LHCN-M2 (cell line): ENCODE measurements around the gene CACNB1. TPM values are rescaled to one million over a fixed set of nuclear protein-coding genes. Genes with fewer than 3 reads are reported as not detected.

Source experiments
- DNase-seq: peaks from one replicate; pipeline ENCODE4 v3.0.0-alpha.2; 2012; ENCODE audit warnings: low read depth
- polyA plus RNA-seq: library from polyadenylated mRNA; unstranded; fragments of >200 nt; gene quantifications from one replicate; pipeline ENCODE4 v1.2.1, GENCODE V29; 2012; ENCODE audit warnings: missing spikeins
- total RNA-seq: library from RNA; depleted of rRNA; stranded (reverse); fragments of >200 nt; gene quantifications from 2 replicates; pipeline ENCODE4 v1.2.3, GENCODE V29; 2014; rRNA removed

Gene CACNB1
- 3.8 and 4.0 TPM in 2 replicates for total RNA-seq
- polyA plus RNA-seq, result 6.6 TPM

DNA sequence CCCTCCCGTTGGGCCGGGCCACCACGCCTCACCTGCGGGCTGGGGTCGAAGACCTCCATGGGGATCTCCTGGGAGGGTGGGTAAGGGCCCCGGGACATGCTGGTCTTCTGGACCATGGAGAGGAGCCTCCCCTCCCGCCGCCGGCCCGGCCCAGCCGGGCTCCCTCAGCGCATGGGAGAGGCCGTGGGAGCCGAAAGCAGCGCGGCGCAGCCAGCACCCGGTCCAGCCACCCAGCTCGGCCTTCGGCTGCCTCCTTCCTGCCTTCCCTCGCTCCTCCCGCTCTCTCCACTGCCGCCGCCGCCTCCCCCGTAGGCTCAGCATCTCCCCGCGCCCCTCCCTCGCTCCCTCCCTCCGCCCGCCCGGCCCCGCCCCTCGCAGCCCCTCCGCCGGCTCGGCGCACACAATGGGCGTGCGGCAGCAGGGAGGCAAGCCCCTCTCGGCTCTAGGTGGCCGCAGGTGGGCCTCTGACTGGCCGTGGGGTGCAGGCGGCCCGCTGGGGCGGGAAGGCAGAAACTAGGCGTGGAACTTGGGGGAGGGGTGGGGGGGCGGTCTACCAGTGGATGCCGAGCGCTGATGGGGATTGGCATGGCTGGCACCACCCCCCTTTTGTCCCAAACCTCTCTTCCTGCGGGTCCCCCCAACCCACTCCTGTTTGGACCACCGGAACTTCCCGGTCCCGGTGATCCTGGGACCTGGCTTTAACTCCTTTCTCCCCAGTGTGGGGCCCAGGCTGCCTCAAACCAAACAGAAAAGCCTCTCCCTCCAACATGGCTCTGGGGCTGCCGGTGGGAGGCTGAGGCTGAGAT is at the start of gene CACNB1:
Gene CACNB1 (minus strand): TSS at position 290 of the 806 bp plus-strand sequence. CDS start 174 bp downstream, at position 116.
- DNase-seq, result peak; percentile 71

DNA sequence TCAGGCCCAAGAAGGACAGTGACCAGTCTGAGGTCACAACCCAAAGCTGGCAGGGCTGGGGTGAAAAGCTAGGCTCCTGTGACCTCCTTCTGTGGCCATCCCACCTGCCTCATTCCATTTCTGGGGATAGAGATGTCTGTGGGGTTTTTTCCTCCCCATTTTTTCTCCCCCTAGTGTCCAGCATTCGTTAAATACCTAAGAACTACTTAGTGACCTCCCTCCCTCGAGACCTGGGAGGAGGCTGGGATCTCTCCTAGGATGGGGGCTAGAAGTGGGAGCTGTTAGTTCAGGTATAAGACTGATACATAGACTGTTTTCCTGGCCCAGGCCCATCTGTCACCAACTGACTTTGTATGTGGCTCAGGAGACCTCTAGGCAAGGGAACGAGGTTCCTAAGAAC is 48.8 kb upstream of the CACNB1 start:
- DNase-seq, result no peak

DNA sequence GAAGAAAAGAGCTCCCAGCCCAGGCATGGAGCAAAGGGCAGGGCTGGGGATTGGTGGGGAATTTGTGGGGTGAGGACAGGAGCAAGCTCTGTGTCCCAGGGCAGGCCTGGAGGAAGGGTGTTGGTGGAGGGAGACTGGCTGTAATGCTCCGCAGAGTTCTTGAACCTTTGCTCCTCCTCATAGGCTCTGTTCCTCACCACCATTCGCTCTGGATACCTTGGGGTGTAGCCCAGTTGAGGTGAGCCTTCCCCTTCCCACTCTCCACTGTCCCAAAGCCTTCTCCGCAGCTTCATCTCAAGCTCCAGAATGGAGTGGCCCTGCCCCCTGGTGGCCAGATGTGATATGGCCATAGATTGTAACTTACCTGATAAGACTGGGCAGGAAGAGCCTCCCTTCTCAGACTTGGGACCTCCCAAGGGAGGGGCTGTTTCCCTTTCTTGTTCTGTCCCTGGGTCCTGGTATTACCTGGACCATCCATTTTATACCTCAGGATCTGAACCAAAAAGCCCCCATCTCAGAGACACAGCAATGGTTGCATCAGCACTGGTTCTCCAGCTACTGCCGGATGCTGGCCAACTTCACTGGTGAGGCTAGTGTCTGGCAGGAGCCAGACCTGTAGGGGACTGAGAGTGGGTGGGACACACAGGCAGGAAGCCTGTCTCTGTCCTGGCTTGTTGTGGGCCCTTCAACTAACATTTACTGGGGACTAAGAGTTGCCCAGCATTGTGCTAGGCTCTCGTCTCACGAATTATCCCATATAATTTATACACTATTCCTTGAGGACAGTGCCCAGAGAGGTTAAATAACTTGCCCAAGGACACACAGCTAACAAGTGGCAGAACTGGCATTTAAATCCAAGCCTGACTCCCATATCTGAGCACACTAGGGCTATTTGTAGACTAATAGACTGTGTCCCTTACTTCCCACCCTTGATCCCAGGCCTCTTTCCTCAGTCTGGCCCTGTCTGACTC is 47.4 kb upstream of the CACNB1 start:
- DNase-seq, result peak; percentile 66

DNA sequence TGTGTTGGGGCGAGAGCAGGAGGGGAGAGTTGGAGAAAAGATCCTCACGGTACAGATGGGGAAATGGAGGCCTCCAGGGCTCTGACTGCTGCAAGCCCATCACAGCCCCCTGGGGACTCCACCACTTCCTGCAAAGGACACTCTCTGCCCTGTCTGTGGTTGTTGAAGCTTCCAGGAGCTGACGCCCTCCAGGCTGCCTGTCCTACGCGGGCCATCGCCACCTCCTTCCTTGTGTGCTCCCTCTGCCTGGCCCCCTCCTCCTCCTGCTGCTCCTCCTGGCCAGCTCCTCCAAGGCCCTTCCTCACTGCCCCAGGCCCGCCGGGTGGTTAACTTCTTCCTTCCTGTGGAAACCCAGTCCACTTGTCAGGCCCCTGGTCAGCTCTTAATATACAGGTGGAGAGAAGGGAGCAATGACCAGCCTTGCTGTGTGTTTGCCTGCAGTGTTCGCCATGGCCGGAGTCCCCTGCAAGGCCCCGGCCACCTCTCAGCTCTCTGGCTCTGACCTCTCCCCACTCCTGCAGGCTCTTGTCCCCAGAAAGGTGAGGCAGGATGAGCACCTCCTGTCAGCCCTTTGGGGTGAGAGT is 46.6 kb upstream of the CACNB1 start:
- DNase-seq, result no peak

DNA sequence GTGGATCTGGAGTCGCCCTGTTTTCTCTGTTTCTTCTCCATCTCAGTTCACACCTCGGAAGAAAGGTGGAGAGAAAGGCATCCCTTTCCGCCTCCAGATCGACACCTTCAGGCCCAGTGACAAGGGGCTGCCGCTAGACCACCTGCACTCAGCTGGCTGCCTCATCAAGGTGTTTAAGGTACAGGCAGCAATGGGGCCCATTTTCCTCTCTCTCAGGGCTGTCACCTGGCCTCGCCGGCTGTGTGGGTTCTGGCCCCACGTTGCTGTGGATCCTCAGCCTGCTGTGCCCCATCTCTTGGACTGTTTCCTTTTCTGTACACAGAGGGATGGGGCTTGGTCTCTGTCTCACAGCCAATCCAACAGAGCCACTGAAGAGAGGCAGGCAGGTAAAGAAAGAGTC is 45.7 kb upstream of the CACNB1 start:
- no peak for DNase-seq

DNA sequence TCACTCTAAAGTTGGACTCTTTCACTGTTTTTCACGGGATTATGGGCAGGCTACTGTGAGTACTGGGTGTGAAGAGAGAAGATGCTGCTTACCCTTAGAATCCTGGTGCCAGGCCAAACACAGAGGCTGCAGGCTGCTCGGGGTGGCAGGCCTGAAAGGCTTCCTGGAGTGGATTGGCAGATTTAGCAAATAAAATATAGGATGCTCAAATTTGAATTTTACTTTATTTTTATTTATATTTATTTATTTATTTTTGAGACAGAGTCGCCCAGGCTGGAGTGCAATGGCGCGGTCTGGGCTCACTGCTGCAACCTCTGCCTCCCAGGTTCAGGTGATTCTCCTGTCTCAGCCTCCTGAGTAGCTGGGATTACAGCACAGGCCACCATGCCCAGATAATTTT is 43.2 kb upstream of the CACNB1 start:
- DNase-seq, result no peak

DNA sequence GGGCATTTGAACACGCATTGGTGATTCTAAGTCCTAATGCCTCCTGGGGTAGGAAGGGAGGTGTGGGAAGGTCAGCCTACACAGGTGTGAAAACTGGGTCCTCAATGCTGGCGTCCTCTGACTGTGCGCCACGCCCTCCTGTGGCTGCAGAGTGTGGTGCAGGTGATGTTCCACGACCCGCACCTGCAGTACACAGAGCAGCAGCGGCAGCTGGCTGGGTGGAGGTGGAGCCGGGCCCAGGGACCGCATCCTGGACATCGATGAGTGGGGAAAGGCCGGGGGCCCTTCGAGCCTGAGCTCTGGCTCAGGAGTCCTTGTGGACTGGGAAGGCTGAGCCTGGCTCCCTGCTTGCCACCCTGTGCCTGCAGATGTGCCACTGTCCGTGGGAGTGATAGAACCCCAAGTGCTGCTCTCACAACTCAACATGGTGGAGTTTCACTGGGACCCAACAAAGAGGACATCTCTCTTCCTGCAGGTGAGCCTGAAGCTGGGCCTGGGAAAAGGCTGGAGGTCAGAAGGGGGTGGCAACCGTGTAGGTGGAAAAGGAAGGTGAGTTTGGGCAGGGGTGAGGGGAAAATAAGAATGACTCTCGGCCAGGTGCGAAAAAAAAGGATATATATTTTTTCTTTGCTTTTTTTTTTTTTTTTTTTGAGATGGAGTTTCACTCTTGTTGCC is 42.3 kb upstream of the CACNB1 start:
- DNase-seq, result no peak

DNA sequence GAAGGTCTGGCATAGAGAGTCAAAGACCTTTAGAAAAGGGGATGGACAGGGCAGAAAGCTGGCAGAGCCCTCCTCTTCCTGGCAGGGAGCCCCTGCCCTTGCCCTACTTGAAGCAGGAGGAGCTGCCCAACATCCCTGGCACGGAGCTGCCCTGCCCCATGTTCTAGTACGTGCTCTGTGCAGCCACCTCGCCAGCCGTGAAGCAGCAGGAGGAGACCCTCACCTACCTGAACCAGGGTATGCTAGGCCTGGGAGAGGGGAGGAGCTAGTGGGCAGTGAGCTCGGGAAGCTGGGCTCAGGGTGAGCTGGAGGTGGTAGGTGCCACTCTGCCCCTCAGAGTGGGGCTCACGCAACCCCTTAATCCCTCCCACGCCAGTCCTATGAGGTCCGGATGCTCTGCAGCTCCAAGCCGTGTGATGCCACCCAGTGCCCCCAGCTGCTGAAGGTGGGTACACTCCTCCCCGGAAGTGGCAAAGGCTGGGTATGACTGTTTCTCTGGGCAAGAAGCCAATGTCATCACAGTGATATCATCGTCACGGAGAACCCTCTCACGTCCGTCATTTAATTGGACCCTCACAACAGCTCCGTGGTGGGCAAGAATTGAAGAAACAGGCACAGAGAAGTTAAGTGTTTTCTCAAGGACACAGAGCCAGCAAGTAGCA is 41.0 kb upstream of the CACNB1 start:
- peak; percentile 82 for DNase-seq

DNA sequence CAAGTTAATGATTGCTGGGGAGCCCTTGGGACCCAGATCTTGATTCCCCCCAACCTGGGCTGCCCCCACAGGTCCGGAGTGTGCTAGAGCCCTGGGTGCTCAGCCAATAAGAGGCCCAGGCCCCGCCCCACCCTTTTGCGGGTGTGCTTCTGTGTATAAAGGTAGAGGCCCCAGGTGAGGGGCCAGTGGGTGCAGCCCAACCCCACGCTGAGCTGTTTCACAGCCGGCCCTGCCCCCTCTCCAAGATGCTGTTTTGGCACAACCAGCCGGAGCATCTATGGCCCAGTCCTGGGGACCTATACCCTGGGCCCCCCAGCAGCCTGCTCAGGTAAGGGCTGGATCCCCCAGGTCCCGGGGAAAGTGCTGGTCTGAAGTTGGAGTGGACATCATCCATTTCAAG is 40.1 kb upstream of the CACNB1 start:
- DNase-seq, result no peak

DNA sequence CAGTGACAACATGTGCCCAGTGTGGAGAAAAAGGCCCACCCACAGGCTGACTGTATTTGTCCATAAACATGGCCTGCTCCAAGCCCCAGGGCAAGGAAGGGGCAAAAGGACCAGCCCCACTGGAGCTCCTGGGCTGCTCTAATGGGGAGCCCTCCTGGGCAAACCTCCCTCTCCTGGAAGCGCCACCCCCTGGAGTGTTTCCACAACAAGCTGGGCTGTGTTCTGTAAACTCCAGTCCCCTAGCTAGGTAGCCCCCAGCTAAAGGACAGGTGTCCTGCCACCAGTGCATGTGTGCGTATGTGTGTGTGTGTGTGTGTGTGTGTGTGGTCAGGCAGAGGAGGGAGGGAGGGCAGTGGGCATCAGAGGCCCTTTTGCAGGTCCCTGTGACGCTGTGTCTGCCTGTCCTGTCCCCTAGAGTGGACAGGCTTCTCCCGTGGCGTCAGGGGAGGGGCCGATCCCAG is 39.5 kb upstream of the CACNB1 start:
- no peak for DNase-seq

DNA sequence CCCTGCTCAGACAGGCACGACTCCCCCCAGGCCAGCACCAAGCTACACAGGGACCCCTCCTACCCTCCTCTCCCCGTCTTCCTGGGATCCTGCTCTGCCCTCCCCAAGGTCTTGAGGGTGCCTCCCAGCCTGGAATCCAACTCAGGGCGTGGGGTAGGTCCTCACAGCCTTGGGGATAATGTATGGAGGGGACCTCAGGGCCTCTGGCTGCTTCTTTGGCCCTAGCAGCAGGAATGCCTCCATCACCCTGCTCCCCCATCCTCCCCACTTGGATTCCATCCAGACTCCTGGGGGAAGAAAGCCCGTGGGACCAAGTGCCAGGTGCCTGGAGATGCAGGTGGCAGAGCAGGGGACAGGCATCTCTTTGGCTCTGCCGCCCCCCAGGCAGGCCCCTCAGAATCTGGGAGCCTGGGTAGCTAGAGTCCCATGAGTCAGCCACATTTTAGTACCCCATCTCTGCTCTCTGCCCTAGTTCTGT is 39.0 kb upstream of the CACNB1 start:
- no peak for DNase-seq

DNA sequence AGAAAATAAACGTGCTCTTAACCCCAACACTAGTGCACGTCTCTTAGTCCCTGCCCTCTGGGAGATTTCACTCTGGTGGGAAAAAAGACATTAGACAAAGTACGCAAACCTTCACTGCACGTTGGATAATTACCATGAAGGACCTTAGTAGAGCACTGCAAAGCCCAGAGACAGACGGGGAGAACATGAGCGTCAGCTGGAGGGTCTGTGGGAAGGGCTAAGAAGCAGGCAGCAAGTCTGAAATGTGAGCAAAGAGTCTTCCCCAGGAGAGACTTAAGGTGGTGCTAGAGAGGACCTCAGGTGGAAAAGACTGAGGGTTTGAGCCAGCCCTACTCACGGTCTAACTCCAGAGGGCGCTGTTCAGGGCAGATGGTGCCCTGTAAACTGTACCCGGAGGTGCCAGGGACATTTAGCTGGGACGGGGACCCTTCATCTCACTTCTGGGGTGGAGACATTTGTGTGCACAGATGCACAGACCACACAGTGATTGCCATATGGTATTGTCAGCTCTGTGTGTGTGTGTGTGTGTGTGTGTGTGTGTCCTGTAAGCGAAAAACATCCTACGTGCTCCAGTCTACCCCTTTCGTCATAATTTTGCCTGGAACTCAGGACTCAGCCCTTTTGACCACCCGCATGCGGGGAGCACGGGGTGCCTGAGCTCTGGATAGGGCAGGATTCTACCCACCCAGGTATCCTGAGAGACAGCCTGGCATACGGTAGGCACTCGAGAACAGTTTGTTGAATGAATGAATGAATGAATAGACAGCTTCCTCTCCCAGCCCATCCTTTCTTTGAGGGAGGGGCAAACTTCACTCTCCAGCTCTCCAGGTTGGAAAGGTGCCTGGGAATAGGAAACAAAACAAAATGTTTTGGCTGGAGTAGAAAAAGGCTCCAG is 38.3 kb upstream of the CACNB1 start:
- peak; percentile 67 for DNase-seq

DNA sequence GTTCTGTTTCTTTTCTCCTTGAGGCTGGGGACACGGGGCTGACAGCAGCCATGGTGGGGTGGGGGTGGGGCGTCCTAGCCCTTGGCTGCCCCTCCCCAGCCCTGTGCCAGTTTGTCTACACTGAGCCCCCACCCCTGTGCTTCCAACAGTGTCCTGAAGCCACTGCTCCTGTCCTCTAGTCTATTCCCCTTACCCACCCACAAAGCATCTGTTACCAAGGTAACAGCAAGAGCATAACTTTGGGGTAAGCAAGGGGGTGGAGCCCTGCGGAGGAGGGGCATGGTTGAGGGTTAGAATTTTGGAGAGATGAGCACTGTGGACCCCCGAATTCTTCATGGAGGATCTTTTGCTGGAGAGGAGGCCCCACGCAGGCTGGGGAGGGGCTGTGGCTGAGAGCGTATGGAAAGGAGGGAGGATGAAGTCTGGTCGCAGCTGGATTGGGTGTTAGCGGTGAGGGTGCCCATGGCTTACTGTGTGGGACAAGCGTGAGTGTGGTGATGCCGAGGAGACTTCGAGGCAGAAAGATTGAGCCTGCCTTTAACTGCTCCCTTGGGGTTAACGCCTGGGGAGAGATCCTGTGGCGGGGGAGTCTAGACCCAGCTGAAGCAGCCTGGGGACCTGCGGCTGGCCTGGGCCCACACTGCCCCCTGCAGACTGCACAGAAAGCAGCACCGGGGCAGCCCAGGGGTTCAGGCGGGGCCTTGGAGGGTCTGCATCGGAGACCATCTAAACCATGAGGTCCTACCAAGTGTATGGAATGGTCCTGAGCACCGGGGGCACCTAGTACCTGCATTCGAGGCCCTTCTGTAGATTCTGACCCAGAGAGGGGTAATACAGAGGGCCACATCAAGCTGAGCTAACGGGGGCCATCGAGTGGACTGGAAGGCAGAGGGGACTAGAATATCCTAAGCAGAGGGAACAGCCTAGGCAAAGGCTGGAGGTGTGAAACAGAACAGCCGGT is 34.4 kb upstream of the CACNB1 start:
- DNase-seq, result peak; percentile 49

DNA sequence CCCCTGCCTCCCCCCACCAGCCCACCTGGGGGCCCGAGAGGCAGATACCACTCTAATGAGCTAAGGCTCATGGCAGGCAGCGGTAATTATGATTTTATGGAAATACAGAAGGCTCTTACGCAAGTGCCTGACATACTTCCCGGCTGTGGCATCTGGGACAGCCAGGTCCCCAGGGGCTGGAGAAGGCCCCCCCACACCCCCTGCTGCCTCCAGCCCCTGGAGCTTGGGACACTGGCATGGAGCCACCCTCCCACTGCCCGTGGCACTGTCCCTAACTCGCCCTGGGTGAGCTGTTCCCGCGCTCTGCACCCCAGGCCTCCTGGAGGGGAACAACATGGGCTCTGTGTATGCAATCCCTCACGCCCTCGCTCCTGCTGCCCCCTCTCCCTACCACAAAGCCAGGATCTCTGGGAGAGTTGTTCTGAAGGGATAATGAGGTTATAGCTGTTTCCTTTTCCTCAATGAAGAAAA is 33.7 kb upstream of the CACNB1 start:
- no peak for DNase-seq

DNA sequence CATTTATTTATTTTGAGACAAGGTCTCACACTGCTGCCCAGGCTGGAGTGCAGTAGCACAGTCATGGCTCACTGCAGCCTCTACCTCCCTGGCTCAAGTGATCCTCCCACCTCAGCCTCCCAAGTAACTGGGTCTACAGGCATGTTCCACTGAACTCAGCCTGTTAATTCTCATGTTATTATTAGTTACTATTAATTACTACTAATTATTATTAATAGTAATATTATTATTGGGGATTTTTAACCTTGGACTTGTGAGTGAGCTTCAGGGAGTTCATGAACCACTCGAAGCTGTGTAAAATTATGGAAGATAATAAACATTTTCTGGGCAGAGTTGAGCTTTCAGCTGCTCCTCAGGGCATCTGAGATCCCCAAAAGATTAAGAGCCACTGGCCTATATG is 32.9 kb upstream of the CACNB1 start:
- no peak for DNase-seq

DNA sequence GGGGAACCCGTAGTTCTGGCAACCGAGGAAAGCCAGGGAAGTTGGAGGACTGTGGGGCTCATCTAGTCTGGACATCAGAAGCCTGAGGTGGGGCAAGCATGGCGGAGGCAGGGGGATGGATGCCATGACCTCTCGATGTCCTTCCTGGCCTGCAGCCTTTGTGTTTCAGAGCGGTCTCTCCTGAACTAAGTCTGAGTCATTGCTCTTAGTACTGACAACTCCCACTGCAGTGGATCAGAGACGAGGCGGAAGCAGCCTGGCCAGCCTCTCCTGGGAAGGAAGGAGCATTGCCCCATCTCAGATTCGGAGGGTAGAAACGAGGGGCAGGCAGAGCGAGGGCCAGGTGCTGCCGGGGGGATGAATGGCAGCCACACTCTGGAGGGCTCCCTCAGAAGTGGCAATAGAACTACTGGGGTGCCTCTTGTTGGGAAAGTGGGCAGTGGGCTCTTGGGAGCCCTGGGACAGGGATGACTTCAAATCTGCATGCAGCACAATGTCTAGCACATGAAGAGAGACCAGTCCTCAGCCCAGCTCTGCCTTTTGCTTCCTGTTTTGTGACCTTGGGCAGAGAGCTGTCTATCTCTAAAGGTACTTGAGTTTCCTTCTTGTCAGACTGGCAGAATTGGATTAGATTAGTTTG is 31.9 kb upstream of the CACNB1 start:
- DNase-seq, result peak; percentile 67

DNA sequence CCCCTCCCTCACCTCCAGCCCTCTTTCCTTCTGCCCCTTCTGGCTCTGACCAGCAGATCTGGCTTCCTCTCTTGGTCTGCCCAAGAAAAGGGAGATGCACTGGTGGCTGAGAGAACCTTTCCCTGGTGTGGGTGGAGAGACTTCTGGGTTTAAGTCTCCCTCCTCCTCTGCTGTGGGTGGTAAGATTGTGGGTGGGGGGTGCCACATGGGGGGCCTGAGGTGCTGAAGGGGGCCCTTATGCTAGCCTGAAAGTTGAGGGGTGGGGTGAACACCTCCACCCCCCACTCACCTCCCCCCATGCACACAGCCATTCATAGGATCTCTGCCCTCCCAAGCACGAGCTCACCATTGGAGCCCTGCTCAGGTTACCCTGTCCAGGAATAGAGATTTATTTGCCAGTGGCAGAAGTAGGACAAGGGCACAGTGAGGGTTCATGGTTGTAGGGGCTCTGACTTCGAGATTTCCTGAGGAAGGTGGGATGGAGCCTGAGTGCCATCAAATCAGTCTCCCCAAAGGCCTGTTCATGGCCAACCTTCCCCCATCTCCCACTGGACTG is 30.0 kb upstream of the CACNB1 start:
- no peak for DNase-seq
